ENCODE data around the gene MFAP2. TPM values are rescaled to one million over a fixed set of nuclear protein-coding genes. Genes with fewer than 3 reads are reported as not detected.
"Not testable (repeated sequence)": the region's sequence is repeated elsewhere in the genome, so short reads cannot be mapped to it uniquely, and the experiment has no call there.

Gene MFAP2
- total RNA-seq, 2 experiments from 2014 or later, result not detected

DNA sequence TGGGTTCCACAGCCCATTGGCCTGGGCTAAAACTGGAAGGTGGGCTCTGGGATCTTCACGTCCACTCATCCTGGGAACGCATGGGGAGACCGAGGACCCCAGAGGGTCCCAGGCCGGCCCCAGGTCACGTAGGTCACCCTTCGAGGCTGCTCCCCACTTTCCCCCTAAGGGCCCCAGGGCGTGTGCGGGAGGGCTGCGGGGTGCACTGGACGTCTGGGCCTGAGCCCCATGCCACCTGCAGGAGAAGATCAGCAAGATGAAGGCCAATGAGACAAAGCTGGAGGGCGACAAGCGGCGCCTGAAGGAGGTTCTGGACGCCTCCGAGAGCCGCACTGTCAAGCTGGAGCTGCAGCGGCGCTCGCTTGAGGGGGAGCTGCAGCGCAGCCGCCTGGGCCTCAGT lies 12.5 kb downstream of the MFAP2 start:
- ChIA-PET CTCF (no interaction called here), POLR2A (interaction anchor here (1.2 kb wide), 1 partner anchor 64 kb away, joined by 4 read pairs; no protein-coding TSS in a partner anchor)

DNA sequence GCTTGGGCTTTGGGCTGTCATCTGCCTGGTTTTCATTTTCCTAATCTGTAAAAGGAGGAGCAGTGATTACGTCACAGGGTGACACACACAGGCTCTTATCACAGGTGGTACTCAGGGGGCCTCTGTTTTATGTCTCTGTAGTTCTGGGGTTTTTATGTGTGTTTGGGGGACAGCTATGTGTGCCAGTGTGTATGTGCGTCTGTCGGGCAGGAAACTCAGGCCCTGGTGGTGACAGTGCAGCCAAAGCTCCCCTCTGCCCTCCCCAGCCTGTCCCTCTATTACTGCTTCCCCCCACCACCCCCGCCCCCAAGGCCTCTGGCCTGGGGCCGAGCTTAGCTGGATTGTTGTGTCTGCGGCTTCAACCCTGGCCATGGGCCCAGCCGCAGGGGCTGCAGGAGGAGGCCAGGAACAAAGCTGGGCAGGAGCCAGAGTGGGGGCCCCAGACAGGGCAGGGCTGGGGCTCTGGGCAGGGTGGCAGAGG lies 13.3 kb downstream of the MFAP2 start:
- ChIA-PET POLR2A (interaction anchor here (1.2 kb wide), 1 partner anchor 64 kb away, joined by 4 read pairs; no protein-coding TSS in a partner anchor), CTCF (no interaction called here)

GRCh38 chr1:16966282-16966681 lies 14.1 kb downstream of the MFAP2 start:
- POLR2A ChIA-PET, result no interaction called here
- CTCF ChIA-PET, result interaction anchor here (1.0 kb wide), 1 partner anchor 14 kb away, joined by 3 read pairs; no protein-coding TSS in a partner anchor

- ChIA-PET CTCF (interaction anchor here (0.6 kb wide), 1 partner anchor 33 kb away, joined by 4 read pairs; no protein-coding TSS in a partner anchor), POLR2A (no interaction called here)
These were observed 14.8 kb downstream of the MFAP2 start for GRCh38 chr1:16965486-16966067.

- CTCF ChIA-PET, result interaction anchor here (0.9 to 1.7 kb wide), 2 partner anchors 9 to 12 kb away, joined by 3 to 4 read pairs; no protein-coding TSS in a partner anchor
- POLR2A ChIA-PET, result not testable (repeated sequence)
These were observed 16.3 kb downstream of the MFAP2 start for GRCh38 chr1:16964169-16964568.

DNA sequence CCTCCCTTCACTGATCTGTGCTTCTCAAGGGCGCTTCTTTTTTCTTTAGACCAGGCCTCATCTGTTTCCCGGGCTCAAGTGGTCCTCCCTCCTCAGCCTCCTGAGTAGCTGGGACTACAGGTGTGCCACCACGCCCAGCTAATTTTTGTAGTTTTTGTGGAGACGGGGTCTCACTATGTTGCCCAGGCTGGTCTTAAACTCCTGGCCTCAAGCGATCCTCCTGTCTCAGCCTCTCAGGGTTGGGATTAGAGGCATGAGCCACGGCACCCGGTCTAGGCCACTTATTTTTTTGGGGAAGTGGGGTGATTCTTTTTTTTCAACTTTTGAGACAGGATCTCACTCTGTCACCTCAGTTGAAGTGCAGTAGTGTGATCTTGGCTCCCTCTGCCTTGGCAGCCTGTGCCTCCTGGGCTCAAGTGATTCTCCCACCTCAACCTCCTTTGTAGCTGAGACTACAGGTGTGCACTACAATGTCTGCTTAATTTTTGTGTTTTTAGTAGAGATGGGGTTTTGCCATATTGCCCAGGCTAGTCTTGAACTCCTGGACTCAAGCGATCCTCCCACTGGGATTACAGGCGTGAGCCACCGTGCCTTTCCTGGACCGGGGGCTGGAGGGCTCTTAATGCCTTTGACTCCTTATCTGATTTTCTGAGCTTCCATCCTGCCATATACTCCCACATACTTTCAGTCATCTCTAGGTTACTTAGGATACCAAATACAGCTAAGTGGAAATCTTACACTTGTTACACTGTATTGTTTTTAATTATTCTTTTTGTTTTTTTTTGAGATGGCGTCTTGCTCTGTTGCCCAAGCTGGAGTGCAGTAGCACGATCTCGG lies 18.9 kb downstream of the MFAP2 start:
- POLR2A ChIA-PET, result interaction anchor here (0.5 kb wide), 1 partner anchor 19 kb away, joined by 4 read pairs; the partner anchor contains the start of gene MFAP2
- CTCF ChIA-PET, result interaction anchor here (1.0 to 2.6 kb wide), 4 partner anchors 10 to 47 kb away, joined by 3 to 15 read pairs (median 3); partner anchors contain the start of gene CROCC

- POLR2A ChIA-PET, result interaction anchor here (0.5 kb wide), 1 partner anchor 57 kb away, joined by 3 read pairs; no protein-coding TSS in a partner anchor
- CTCF ChIA-PET, result interaction anchor here (1.0 to 2.6 kb wide), 5 partner anchors 9 to 46 kb away, joined by 3 to 15 read pairs (median 3); partner anchors contain the start of gene CROCC
These were observed 19.7 kb downstream of the MFAP2 start for GRCh38 chr1:16960560-16961296.

- CTCF ChIA-PET, result no interaction called here
- POLR2A ChIA-PET, result no interaction called here
These were observed 21.9 kb downstream of the MFAP2 start for GRCh38 chr1:16958475-16958874.

DNA sequence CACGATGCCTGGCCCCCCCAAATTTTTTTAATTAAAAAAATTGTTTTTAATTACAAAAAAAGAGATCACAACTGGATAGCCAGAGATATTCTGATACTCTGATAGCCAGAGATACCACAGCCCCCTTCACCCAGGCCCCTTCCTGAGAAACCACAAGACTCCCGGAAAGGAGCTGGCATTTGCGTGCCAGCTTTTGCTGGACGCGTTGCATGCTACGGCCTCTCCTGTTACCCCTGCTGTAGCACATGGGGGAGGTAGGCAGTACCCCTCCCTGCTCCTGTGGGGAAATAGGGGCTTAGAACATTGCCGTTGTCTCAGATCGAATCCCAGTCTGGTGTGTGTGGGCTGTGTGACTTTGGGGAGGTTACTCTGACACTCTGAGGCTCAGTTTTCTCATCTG lies 22.7 kb downstream of the MFAP2 start:
- ChIA-PET POLR2A (no interaction called here), CTCF (no interaction called here)

DNA sequence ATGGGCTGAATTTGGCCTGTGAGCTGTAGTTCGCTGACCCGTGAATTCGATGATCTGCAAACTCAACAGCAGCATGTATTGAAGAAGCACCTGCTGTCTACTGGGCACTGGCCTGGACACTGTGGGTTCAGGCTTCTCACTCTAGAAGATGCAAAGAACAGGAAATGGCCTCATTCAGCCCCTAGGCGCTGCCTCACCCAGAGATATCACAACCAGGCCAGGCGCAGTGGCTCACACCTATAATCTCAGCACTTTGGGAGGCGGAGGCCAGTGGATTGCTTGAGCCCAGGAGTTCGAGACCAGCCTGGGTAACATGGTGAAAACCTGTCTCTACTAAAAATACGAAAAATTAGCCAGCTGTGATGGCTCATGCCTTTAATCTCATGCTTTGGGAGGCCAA lies 23.6 kb downstream of the MFAP2 start:
- ChIA-PET POLR2A (no interaction called here), CTCF (interaction anchor here (0.7 kb wide), 1 partner anchor 40 kb away, joined by 4 read pairs; no protein-coding TSS in a partner anchor)

DNA sequence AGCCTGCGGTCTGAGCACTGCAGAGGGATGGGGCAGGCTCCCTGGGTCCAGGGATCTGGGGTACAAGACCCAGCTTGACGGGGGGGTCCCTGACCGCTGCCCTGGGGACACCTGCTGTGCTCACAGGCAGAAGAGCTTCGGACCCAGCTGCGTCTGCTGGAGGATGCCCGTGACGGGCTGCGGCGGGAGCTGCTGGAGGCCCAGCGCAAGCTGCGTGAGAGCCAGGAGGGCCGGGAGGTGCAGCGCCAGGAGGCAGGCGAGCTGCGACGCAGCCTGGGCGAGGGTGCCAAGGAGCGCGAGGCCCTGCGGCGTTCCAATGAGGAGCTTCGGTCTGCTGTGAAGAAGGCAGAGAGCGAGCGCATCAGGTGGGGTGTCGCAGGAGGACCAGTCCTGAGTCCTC lies 25.2 kb downstream of the MFAP2 start:
- CTCF ChIA-PET, result interaction anchor here (1.0 to 1.1 kb wide), 2 partner anchors 9 to 25 kb away, joined by 3 read pairs; no protein-coding TSS in a partner anchor
- POLR2A ChIA-PET, result no interaction called here

- POLR2A ChIA-PET, result no interaction called here
- CTCF ChIA-PET, result interaction anchor here (1.1 kb wide), 1 partner anchor 9 kb away, joined by 3 read pairs; no protein-coding TSS in a partner anchor
These were observed 25.8 kb downstream of the MFAP2 start for GRCh38 chr1:16954579-16954978.

DNA sequence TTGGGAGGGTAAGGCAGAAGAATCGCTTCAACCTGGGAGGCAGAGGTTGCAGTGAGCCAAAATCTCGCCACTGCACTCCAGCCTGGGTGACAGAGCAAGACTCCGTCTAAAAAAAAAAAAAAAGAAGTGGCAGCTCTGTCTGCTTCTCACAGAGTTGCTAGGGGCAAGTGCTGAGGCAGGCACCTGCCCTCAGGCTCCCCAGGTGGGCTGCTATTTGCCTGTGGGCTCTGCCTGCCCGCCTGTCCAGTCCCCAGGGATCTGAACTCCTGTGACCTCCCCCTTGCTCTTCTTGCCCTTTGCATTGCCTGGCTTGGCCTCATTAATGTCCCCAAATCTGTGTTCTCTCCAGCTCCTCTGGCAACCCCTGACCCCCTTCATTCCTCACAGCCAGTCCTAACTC lies 28.0 kb downstream of the MFAP2 start:
- POLR2A ChIA-PET, result not testable (repeated sequence)
- CTCF ChIA-PET, result interaction anchor here (0.5 to 2.2 kb wide), 7 partner anchors 9 to 321 kb away, joined by 3 to 15 read pairs (median 3); no protein-coding TSS in a partner anchor

DNA sequence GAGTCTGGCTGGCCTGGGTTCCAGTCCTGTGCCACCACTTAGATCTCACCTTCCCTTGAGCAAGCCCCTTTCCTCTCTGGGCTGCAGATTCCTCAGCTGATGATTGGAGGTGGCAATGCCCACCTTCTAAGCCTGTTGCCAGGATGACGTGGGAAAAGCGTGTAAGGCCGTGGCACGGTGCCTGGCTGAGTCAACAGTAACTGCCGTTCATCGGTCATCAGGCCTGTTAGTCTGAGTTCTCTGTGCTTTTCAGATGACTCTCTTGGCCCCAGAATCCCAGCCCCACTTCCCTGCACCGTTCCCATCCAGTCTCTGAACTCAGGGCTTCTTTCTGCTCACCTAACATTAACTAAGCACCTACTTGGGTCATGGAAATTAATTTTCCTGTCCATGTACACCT lies 31.4 kb downstream of the MFAP2 start:
- CTCF ChIA-PET, result interaction anchor here (1.1 kb wide), 1 partner anchor 12 kb away, joined by 3 read pairs; no protein-coding TSS in a partner anchor
- POLR2A ChIA-PET, result not testable (repeated sequence)

GRCh38 chr1:16948282-16948891 lies 32.0 kb downstream of the MFAP2 start:
- POLR2A ChIA-PET, result not testable (repeated sequence)
- CTCF ChIA-PET, result interaction anchor here (0.7 to 1.1 kb wide), 3 partner anchors 13 to 327 kb away, joined by 3 to 4 read pairs (median 3); no protein-coding TSS in a partner anchor

DNA sequence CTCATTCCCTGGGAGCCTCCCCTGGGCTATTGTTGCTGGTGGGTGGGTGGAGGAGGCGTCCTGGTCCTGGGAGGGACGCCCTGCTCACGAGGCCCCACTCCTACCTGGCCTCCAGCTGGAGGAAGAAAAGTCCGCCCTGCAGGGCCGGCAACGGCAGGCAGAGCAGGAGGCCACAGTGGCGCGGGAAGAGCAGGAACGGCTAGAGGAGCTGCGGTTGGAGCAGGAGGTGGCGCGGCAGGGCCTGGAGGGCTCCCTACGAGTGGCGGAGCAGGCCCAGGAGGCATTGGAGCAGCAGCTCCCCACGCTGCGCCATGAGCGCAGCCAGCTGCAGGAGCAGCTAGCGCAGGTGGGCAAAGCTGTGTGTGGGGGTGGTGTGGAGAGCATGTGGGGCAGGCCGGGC lies 33.8 kb downstream of the MFAP2 start:
- CTCF ChIA-PET, result interaction anchor here (1.4 kb wide), 1 partner anchor 14 kb away, joined by 3 read pairs; no protein-coding TSS in a partner anchor

GRCh38 chr1:16946185-16946584 lies 34.2 kb downstream of the MFAP2 start:
- POLR2A ChIA-PET, CTCF ChIA-PET: not testable (repeated sequence)

More for the DNA sequence above, 33.8 kb downstream of the MFAP2 start:
- POLR2A ChIA-PET, result no interaction called here

DNA sequence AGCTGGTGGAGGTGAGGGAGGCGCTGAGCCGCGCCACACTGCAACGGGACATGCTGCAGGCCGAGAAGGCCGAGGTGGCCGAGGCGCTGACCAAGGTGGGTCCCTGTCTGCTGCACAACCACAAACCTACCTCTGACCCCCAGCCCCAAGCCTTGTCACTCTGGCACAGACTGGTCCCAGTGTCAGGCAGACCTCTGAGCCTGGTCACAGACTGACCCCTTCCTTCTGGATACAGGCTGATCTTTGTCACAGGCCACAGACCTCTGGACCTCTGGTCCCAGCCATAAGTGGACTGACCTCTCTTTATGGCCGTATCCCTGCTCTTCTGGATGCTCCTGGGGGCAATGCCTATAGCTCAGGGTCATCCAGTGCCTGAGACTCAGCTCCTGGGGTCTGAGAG lies 34.9 kb downstream of the MFAP2 start:
- CTCF ChIA-PET, result not testable (repeated sequence)

GRCh38 chr1:16944038-16944437 lies 36.4 kb downstream of the MFAP2 start:
- POLR2A ChIA-PET, result no interaction called here
- CTCF ChIA-PET, result no interaction called here

More for the DNA sequence above, 34.9 kb downstream of the MFAP2 start:
- POLR2A ChIA-PET, result not testable (repeated sequence)
